Measurements from ENCODE around the gene PDE8A.

The PDE8A gene

DNA sequence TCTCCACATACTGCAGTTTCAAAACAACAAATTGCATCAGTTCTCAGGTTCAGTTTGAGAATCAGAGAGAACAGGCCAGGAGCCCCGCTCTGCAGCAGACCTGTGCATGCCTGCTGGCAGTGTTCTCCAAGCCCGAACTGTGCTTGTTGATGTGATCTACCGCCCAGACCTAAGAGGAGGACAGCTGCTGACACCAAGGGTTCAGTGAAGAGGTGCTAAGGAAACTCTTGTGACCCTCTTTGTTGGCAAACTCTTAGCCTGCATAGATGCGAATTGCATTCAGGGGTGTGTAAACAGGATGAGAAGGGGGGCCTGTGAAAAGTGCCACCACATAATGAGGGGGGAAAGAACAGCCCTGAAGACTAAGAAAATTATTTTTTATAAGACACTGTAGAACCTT, 89.8 kb downstream of the PDE8A start:
- no peak overlapping the region for H3K4me3 ChIP-seq (ENCODE audit: low read length)
- no peaks in the 10 kb centered on the region for H3K27me3 ChIP-seq (ENCODE audit: control insufficient read depth, insufficient read depth, low read length)
- H3K4me1 ChIP-seq (ENCODE audit: control insufficient read depth, insufficient read depth, low read length) = no peaks in the 10 kb centered on the region
- H3K9ac ChIP-seq (ENCODE audit: low read depth, low read length) = no peak overlapping the region
- peaks cover 5% of the 10 kb centered on the region for H3K36me3 ChIP-seq (ENCODE audit: insufficient read depth, low read length)
- H3K9me3 ChIP-seq (replicated peaks; ENCODE audit: low read length) = no peaks in the 10 kb centered on the region
- no peak overlapping the region for H3K4me2 ChIP-seq (ENCODE audit: low read length)

- Histone ChIP-seq H3K36me3 (ENCODE audit: insufficient read depth, low read length) (peaks cover 5% of the 10 kb centered on the region), H3K4me2 (ENCODE audit: low read length) (no peak overlapping the region), H3K4me1 (ENCODE audit: control insufficient read depth, insufficient read depth, low read length) (no peaks in the 10 kb centered on the region), H3K9me3 (replicated peaks; ENCODE audit: low read length) (no peaks in the 10 kb centered on the region), H3K27me3 (ENCODE audit: control insufficient read depth, insufficient read depth, low read length) (no peaks in the 10 kb centered on the region), H3K4me3 (ENCODE audit: low read length) (no peak overlapping the region), H3K9ac (ENCODE audit: low read depth, low read length) (no peak overlapping the region)
These were observed 91.3 kb downstream of the PDE8A start for GRCh38 chr15:85072917-85073316.

- H3K4me1 ChIP-seq (ENCODE audit: control insufficient read depth, insufficient read depth, low read length) = no peaks in the 10 kb centered on the region
- no peaks in the 10 kb centered on the region for H3K27me3 ChIP-seq (ENCODE audit: control insufficient read depth, insufficient read depth, low read length)
- H3K4me2 ChIP-seq (ENCODE audit: low read length) = no peak overlapping the region
- H3K4me3 ChIP-seq (ENCODE audit: low read length) = no peak overlapping the region
- no peak overlapping the region for H3K9ac ChIP-seq (ENCODE audit: low read depth, low read length)
- peaks cover 5% of the 10 kb centered on the region for H3K36me3 ChIP-seq (ENCODE audit: insufficient read depth, low read length)
- no peaks in the 10 kb centered on the region for H3K9me3 ChIP-seq (replicated peaks; ENCODE audit: low read length)
These were observed 92.0 kb downstream of the PDE8A start for GRCh38 chr15:85073556-85074194.

DNA sequence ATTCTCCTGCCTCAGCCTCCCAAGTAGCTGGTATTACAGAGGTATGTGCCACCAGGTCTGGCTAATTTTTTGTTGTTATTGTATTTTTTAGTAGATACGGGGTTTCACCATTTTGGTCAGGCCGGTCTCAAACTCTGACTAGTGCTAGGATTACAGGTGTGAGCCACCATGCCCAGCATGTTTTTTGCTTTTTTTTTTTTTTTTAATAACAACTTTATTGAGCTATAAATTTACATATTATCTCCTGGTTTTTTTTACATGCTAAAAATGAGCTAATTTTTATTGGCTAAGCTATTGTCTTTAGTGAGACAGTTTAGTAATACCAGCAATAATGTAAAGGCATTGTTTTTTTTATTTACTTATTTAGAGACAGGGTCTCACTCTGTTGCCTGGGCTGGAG, 105.2 kb downstream of the PDE8A start:
- Histone ChIP-seq H3K4me1 (ENCODE audit: control insufficient read depth, insufficient read depth, low read length) (no peaks in the 10 kb centered on the region), H3K27me3 (ENCODE audit: control insufficient read depth, insufficient read depth, low read length) (no peaks in the 10 kb centered on the region), H3K4me3 (ENCODE audit: low read length) (no peak overlapping the region), H3K9ac (ENCODE audit: low read depth, low read length) (no peak overlapping the region), H3K4me2 (ENCODE audit: low read length) (no peak overlapping the region), H3K9me3 (replicated peaks; ENCODE audit: low read length) (no peaks in the 10 kb centered on the region), H3K36me3 (ENCODE audit: insufficient read depth, low read length) (peaks cover 12% of the 10 kb centered on the region)

DNA sequence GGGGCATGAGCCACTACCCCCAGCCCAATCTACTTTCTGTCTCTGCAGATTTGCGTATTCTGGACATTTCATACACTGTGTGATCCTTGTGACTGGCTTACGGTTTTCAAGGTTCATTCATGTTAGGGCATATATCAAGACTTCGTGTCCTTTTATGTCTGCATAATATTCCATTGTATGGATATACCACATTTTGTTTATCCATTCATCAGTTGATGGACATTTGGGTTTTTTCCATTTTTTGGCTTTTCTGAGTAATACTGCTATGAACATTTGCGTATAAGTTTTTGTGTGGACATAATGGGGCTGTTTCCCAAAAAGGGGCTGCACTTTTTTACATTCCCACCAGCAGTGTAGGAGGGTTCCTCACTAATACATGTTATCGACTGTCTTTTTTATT, 106.6 kb downstream of the PDE8A start:
- no peak overlapping the region for H3K4me3 ChIP-seq (ENCODE audit: low read length)
- no peaks in the 10 kb centered on the region for H3K27me3 ChIP-seq (ENCODE audit: control insufficient read depth, insufficient read depth, low read length)
- H3K9me3 ChIP-seq (replicated peaks; ENCODE audit: low read length) = no peaks in the 10 kb centered on the region
- H3K4me1 ChIP-seq (ENCODE audit: control insufficient read depth, insufficient read depth, low read length) = no peaks in the 10 kb centered on the region
- no peak overlapping the region for H3K9ac ChIP-seq (ENCODE audit: low read depth, low read length)
- peaks cover 21% of the 10 kb centered on the region for H3K36me3 ChIP-seq (ENCODE audit: insufficient read depth, low read length)
- no peak overlapping the region for H3K4me2 ChIP-seq (ENCODE audit: low read length)

DNA sequence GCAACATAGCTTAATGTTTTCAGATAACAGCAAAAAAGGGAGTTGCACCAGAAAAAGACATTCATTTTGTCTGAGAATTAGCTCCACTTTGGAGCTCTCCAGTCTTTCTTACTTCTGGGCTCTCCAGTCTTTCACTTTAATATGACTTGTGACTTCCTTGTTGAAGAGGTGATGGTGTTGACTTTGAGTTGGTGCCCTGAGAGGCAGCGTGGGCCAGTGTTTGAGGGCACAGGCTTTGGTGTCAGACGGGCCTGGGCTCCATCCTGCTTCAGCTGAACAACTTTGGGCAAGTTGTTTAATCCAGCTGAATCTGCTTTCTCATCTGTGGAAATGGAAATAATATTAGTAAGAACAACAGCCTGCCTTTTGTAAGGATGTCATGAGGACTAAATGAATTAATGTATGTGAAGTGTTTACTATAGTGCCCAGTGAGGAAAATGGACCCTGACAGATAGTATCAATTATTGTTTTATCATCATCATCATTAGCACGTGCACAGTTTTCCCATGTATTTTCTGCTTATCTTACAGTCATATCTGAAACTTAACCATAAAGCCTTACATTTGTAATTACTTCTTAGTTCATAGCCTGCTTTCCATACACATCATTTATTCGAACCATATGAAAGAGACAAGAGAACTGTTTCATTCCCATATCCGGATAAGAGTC, 108.4 kb downstream of the PDE8A start:
- H3K36me3 ChIP-seq (ENCODE audit: insufficient read depth, low read length) = peaks cover 14% of the 10 kb centered on the region
- no peak overlapping the region for H3K4me3 ChIP-seq (ENCODE audit: low read length)
- no peaks in the 10 kb centered on the region for H3K9me3 ChIP-seq (replicated peaks; ENCODE audit: low read length)
- H3K4me2 ChIP-seq (ENCODE audit: low read length) = no peak overlapping the region
- peaks cover 2% of the 10 kb centered on the region for H3K4me1 ChIP-seq (ENCODE audit: control insufficient read depth, insufficient read depth, low read length)
- no peaks in the 10 kb centered on the region for H3K27me3 ChIP-seq (ENCODE audit: control insufficient read depth, insufficient read depth, low read length)
- H3K9ac ChIP-seq (ENCODE audit: low read depth, low read length) = no peak overlapping the region

GRCh38 chr15:85091990-85092389, 110.3 kb downstream of the PDE8A start:
- H3K36me3 ChIP-seq (ENCODE audit: insufficient read depth, low read length) = peaks cover 14% of the 10 kb centered on the region
- no peak overlapping the region for H3K4me2 ChIP-seq (ENCODE audit: low read length)
- no peak overlapping the region for H3K9ac ChIP-seq (ENCODE audit: low read depth, low read length)

GRCh38 chr15:85094685-85095084, 113.0 kb downstream of the PDE8A start:
- peaks cover 11% of the 10 kb centered on the region for H3K36me3 ChIP-seq (ENCODE audit: insufficient read depth, low read length)
- no peak overlapping the region for H3K4me2 ChIP-seq (ENCODE audit: low read length)
- no peak overlapping the region for H3K9ac ChIP-seq (ENCODE audit: low read depth, low read length)
- H3K4me1 ChIP-seq (ENCODE audit: control insufficient read depth, insufficient read depth, low read length) = peaks cover 2% of the 10 kb centered on the region
- H3K4me3 ChIP-seq (ENCODE audit: low read length) = no peak overlapping the region
- H3K27me3 ChIP-seq (ENCODE audit: control insufficient read depth, insufficient read depth, low read length) = no peaks in the 10 kb centered on the region
- H3K9me3 ChIP-seq (replicated peaks; ENCODE audit: low read length) = no peaks in the 10 kb centered on the region

More at GRCh38 chr15:85091990-85092389, 110.3 kb downstream of the PDE8A start:
- no peaks in the 10 kb centered on the region for H3K27me3 ChIP-seq (ENCODE audit: control insufficient read depth, insufficient read depth, low read length)
- H3K4me3 ChIP-seq (ENCODE audit: low read length) = no peak overlapping the region
- H3K4me1 ChIP-seq (ENCODE audit: control insufficient read depth, insufficient read depth, low read length) = peaks cover 2% of the 10 kb centered on the region
- no peaks in the 10 kb centered on the region for H3K9me3 ChIP-seq (replicated peaks; ENCODE audit: low read length)

GRCh38 chr15:85095566-85095965, 113.9 kb downstream of the PDE8A start:
- Histone ChIP-seq H3K4me3 (ENCODE audit: low read length) (no peak overlapping the region), H3K4me2 (ENCODE audit: low read length) (no peak overlapping the region), H3K9me3 (replicated peaks; ENCODE audit: low read length) (no peaks in the 10 kb centered on the region), H3K9ac (ENCODE audit: low read depth, low read length) (no peak overlapping the region), H3K4me1 (ENCODE audit: control insufficient read depth, insufficient read depth, low read length) (peaks cover 2% of the 10 kb centered on the region), H3K36me3 (ENCODE audit: insufficient read depth, low read length) (peaks cover 15% of the 10 kb centered on the region), H3K27me3 (ENCODE audit: control insufficient read depth, insufficient read depth, low read length) (no peaks in the 10 kb centered on the region)

DNA sequence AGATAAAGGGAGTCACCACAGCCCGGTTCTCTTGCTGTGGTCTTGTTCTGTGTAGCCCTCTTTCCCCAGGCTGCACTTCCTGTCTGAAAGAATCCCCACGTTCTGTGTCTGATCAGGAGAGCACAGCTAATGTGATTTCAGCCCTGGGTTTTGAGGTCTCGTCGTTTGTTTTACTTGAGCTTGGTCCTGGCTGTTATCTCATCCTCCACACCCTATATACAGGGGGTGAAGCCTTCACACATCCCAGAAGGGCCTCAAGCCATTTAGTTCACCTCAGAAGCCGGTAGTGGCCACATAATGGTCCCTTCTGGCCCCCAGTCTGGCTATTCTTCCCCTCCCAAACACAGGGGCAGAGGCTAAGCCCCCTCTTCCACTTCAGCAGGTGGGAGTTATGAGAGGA, 115.6 kb downstream of the PDE8A start:
- no peaks in the 10 kb centered on the region for H3K9me3 ChIP-seq (replicated peaks; ENCODE audit: low read length)
- peaks cover 14% of the 10 kb centered on the region for H3K36me3 ChIP-seq (ENCODE audit: insufficient read depth, low read length)
- no peak overlapping the region for H3K9ac ChIP-seq (ENCODE audit: low read depth, low read length)
- H3K4me3 ChIP-seq (ENCODE audit: low read length) = no peak overlapping the region
- H3K4me2 ChIP-seq (ENCODE audit: low read length) = no peak overlapping the region
- H3K27me3 ChIP-seq (ENCODE audit: control insufficient read depth, insufficient read depth, low read length) = no peaks in the 10 kb centered on the region
- H3K4me1 ChIP-seq (ENCODE audit: control insufficient read depth, insufficient read depth, low read length) = peaks cover 2% of the 10 kb centered on the region

- no peaks in the 10 kb centered on the region for H3K9me3 ChIP-seq (replicated peaks; ENCODE audit: low read length)
- no peak overlapping the region for H3K9ac ChIP-seq (ENCODE audit: low read depth, low read length)
- no peaks in the 10 kb centered on the region for H3K27me3 ChIP-seq (ENCODE audit: control insufficient read depth, insufficient read depth, low read length)
- H3K4me1 ChIP-seq (ENCODE audit: control insufficient read depth, insufficient read depth, low read length) = peaks cover 2% of the 10 kb centered on the region
- peaks cover 9% of the 10 kb centered on the region for H3K36me3 ChIP-seq (ENCODE audit: insufficient read depth, low read length)
- H3K4me2 ChIP-seq (ENCODE audit: low read length) = no peak overlapping the region
- H3K4me3 ChIP-seq (ENCODE audit: low read length) = no peak overlapping the region
These were observed 116.1 kb downstream of the PDE8A start for GRCh38 chr15:85097725-85098124.

- Histone ChIP-seq H3K4me3 (ENCODE audit: low read length) (no peak overlapping the region), H3K4me2 (ENCODE audit: low read length) (no peak overlapping the region), H3K9me3 (replicated peaks; ENCODE audit: low read length) (no peaks in the 10 kb centered on the region), H3K27me3 (ENCODE audit: control insufficient read depth, insufficient read depth, low read length) (no peaks in the 10 kb centered on the region), H3K36me3 (ENCODE audit: insufficient read depth, low read length) (peaks cover 13% of the 10 kb centered on the region), H3K4me1 (ENCODE audit: control insufficient read depth, insufficient read depth, low read length) (peaks cover 2% of the 10 kb centered on the region), H3K9ac (ENCODE audit: low read depth, low read length) (no peak overlapping the region)
These were observed 117.6 kb downstream of the PDE8A start for GRCh38 chr15:85099195-85099803.

All from skeletal muscle satellite cell (primary cell).